ENCODE data around the gene MCF2L.

DNA sequence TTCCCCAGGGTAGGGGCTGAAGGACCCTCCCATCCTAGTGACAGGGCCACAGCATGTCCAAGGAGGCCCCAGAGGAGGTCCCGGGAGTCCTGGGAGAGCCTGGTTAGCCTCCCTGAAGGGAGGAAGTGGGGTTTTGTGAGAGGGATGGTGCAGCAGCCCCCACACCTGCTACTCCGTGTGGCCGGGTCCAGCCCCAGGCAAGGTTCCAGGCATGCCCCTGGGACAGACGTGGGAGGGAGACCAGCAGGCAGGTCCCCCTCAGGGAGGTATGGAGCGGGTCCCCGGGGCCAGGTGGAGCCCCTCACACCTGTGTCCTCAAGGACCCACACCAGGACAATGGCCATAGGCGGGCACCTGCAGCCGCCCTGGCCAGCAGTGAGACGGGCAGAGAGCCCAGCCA, 134.6 kb downstream of the MCF2L start:
- TF ChIP-seq CTCF (IDR thresholded peaks at IDR 0.05) (no peak), POLR2A (IDR thresholded peaks at IDR 0.05) (no peak)
